GM18498 (cell line): Measurements from ENCODE around the gene RFTN2.
"Not testable (repeated sequence)": the region's sequence is repeated elsewhere in the genome, so short reads cannot be mapped to it uniquely, and the experiment has no call there.

Experiments used
- ATAC-seq: cut with Tn5 transposase; IDR thresholded peaks from one replicate; pipeline ENCODE4 v1.9.1; 2021; ENCODE audit warnings: mild to moderate bottlenecking, moderate library complexity; ENCODE audit not compliant: unreplicated experiment

The RFTN2 gene

GRCh38 chr2:197606180-197606579 lies 69.2 kb downstream of the RFTN2 start:
- peak; percentile 78 for ATAC-seq

DNA sequence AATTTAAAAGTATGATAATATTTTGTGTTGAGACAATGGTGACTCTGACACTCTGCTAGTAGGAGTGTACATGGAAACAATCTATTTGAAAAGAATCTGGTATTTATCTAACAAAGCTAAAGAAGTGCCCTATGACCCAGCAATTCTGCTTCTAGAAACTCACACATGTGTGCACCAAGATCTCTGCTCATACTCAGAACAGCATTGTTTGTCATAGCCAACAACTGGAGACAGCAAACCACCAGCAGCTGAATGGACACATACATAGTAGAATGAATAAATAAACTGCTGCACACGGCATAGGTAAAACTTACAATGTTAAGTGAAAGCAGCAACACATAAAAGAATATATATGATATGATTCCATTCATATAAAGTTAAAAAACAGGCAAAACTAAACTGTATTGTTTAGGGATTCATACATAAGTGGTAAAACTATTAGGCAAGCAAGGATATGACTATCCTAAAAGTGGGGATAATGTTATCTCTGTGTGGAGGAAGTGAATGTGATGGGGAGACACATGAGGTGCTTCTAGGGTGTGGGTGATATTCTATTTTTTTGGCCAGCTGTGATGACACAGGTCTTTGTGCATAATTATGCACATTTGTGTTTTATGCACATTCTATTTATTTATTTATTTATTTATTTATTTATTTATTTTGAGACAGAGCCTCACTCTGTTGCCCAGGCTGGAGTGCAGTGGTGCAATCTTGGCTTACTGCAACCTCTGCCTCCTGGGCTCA lies 71.1 kb downstream of the RFTN2 start:
- ATAC-seq = peak; percentile 38

- no peak for ATAC-seq
Observed at GRCh38 chr2:197601726-197602125, 73.7 kb downstream of the RFTN2 start.

DNA sequence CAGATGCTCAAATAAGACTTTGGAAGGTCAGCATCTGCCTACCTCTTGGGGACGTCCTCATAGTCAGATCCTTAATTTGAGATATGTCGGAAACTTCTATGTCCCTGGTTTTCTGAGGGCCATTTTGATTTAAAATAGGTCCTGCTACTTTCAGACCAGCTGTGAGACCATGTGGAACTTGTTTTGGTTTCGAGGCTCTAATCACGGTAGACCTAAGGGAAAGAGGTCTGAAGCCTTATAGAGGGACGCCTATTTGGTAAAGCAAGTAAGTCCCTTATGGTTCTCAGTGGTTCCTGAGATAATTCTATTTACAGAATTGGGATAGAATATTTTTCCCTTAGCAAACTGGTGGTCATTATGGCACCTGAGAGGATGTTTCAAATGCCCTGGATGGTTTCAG lies 75.1 kb downstream of the RFTN2 start:
- no peak for ATAC-seq

- peak; percentile 77 for ATAC-seq
Observed at GRCh38 chr2:197599285-197599965, 76.0 kb downstream of the RFTN2 start.

GRCh38 chr2:197598450-197598849 lies 76.9 kb downstream of the RFTN2 start:
- no peak for ATAC-seq

DNA sequence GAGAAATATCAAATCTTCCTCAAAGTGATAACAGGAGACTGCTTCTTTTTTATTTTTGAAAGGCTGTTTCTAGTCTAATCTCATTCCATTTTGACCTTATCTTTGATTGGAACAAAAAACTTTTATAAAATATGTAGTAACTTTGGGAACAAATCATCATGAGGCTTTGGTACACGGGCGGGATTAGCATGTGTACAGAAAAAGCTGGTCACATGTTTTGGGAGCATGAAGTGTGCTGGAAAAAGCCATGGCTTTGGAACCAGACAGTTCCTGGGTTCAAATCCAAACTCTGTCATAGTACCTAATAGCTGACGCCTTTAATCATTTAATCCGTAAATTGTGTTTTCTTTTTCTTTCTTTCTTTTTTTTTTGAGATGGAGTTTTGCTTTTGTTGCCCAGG lies 78.2 kb downstream of the RFTN2 start:
- no peak for ATAC-seq

DNA sequence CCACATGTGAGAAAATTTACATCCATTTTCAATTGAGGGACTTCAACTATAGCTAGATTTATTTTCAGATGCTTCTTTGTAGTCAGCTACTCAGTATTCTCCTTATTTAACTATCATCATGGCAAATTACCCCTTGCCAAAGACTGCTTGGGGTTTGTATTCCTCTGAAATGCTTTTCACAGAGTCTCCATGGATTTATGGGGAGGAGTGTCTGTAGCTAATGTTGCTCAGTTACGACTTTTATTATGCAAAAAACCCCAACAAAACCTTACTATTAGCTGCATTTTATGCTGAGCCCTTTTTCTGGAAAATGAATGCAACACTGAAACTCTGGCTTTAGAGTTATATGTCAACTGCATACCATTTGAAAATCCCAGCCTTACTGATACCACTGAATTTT lies 78.6 kb downstream of the RFTN2 start:
- no peak for ATAC-seq

DNA sequence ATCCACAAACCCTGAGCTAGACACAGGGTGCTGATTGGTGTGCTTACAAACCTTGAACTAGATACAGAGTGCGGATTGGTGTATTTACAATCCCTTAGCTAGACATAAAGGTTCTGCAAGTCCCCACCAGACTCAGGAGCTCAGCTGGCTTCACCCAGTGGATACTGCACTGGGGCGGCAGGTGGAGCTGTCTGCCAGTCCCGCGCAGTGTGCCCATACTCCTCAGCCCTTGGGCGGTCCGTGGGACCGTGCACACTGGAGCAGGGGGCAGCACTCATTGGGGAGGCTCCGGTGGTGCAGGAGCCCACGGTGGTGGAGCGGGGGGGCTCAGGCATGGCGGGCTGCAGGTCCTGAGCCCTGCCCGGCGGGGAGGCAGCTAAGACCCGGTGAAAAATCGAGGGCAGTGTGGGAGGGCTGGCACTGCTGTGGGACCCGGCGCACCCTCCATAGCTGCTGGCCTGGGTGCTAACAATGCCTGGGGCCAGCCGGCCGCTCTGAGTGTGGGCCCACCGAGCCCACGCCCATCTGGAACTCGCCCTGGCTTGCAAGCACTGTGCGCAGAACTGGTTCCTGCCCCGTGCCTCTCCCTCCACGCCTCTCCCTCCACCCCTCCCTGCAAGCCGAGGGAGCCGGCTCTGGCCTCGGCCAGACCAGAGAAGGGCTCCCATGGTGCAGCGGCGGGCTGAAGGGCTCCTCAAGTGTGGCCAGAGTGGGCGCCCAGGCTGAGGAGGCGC lies 83.9 kb downstream of the RFTN2 start:
- no peak for ATAC-seq

- ATAC-seq = not testable (repeated sequence)
Observed at GRCh38 chr2:197587255-197587654, 88.1 kb downstream of the RFTN2 start.

- not testable (repeated sequence) for ATAC-seq
Observed at GRCh38 chr2:197580166-197580565, 95.2 kb downstream of the RFTN2 start.

DNA sequence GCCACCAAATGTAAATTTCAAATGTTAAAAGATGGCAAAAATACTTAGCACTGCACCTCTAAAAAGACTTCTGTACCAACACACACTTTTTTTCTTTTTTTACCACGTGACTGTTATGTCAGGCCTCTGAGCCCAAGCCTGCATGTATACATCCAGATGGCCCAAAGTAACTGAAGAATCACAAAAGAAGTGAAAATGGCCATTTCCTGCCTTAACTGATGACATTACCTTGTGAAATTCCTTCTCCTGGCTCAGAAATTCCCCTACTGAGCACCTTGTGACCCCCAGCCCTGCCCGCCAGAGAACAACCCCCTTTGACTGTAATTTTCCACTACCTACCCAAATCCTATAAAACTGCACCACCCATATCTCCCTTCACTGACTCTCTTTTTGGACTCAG lies 97.1 kb downstream of the RFTN2 start:
- not testable (repeated sequence) for ATAC-seq

- no peak for ATAC-seq
Observed at GRCh38 chr2:197577446-197577845, 97.9 kb downstream of the RFTN2 start.

DNA sequence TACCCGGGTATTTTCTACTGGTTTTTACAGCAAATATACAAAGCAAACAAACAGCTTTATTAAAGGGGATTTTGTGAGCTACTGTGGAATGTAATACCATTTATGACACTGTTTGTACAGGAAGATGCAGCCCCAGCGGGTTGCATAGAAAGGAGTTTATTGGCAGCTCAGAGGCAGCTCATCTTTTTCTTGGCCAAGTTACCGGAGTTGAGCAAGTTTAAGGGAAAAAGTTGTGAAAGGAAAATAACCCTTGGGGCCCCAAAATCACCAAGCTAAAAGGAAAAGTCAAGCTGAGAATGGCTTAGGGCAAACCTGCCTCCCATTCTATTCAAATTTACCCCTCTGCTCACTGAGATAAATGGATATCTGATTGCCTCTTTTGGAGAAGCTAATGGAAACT lies 98.8 kb downstream of the RFTN2 start:
- ATAC-seq = no peak

DNA sequence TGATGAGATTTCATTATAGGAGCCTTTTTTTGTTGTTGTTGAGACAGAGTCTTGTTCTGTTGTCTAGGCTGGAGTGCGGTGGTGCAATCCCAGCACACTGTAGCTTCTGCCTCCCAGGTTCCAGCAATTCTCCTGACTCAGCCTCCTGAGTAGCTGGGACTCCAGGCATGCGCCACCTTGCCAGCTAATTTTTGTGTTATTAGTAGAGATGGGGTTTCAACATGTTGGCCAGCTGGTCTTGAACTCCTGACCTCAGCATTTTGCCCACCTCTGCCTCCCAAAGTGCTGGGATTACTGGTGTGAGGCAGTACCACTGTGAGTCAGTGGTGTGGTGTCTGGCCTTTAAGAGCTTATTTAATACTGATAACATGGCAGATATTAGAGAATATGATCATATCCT lies 99.4 kb downstream of the RFTN2 start:
- no peak for ATAC-seq

DNA sequence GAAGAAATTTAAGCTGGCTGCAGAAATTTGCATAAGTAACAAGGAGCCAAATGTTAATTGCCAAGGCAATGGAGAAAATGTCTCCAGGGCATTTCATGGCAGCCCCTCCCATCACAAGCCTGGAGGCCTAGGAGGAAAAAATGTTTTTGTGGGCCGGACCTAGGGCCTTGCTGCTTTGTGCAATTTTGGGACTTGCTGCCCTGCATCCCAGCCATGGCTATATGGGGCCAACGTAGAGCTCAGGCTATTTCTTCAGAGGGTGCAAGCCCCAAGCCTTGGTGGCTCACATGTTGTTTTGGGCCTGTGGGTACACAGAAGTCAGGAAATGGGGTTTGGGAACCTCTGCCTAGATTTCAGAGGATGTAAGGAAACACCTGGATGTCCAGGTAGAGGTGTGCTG lies 101.8 kb downstream of the RFTN2 start:
- no peak for ATAC-seq

DNA sequence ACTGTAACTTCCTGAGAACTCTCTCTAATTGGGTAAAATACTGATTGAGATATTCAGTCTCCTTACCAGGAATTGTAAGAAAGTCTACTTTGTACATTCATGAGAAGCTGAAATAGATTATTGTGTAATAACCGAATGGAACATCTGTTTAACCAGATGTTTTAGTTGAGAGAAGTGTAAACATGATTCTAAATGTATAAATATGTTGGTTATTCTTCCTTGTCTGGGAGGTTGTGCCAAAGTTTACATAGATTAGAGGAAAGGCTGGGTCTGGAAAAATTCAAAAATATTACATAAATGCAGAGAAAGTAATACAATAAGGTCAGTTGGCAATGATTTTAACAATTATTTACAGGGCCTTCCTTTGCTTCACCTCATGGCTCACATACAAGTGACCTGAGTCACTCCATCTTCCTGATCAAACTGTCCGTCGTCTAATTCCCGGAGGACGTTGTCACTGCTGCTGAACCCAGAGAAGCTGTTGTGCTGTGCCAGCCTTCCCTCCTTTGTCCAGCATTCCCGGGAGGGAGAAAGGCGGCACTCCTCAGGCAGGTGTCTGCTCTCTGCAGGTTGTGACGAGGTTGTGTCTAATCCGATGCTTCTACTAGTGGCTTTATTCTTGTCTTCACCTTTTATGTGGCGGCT lies 103.6 kb downstream of the RFTN2 start:
- no peak for ATAC-seq

GRCh38 chr2:197560146-197560665 lies 115.2 kb downstream of the RFTN2 start:
- ATAC-seq = no peak

DNA sequence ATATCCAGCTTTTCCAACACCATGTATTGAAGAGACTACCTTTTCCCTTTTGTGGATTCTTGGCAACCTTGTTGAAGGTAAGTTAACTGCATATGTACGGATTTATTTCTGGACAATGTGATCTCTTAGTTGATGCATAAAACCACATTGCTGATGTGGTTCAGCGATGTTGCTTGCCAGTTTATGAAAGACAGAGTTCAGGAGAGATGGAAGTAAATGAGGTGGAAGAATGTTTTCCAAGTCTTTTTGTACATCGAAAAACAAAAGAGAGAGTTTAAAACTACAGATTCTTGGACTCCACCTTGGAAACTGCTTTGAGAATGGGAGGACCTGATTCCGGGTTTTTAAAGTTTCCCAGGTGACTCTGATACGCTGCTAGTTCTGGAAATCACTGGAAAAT lies 115.7 kb downstream of the RFTN2 start:
- no peak for ATAC-seq

GRCh38 chr2:197558393-197558792 lies 117.0 kb downstream of the RFTN2 start:
- no peak for ATAC-seq

DNA sequence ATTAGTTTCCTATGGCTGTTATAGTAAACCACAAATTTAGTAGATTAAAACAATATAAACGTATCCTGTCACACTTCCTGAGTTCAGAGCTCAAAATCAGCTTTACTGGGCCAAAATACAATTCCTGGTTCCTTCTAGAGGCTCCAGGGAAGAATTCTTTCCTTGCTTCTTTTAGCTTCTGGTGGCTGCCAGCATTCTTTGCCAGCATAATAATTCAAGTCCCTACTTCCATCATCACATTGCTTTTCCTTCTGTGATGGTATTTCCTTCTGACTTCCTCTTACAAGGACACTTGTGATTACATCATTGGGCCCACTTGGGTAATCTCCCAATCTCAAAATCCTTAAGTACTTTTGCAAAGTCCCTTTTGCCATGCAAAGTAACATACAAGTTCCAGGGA lies 118.9 kb downstream of the RFTN2 start:
- no peak for ATAC-seq
